ENCODE measurements around the gene KRTAP10-12. TPM values are rescaled to one million over a fixed set of nuclear protein-coding genes. Genes with fewer than 3 reads are reported as not detected.

Gene KRTAP10-12
- total RNA-seq, 1 donor, result not detected

DNA sequence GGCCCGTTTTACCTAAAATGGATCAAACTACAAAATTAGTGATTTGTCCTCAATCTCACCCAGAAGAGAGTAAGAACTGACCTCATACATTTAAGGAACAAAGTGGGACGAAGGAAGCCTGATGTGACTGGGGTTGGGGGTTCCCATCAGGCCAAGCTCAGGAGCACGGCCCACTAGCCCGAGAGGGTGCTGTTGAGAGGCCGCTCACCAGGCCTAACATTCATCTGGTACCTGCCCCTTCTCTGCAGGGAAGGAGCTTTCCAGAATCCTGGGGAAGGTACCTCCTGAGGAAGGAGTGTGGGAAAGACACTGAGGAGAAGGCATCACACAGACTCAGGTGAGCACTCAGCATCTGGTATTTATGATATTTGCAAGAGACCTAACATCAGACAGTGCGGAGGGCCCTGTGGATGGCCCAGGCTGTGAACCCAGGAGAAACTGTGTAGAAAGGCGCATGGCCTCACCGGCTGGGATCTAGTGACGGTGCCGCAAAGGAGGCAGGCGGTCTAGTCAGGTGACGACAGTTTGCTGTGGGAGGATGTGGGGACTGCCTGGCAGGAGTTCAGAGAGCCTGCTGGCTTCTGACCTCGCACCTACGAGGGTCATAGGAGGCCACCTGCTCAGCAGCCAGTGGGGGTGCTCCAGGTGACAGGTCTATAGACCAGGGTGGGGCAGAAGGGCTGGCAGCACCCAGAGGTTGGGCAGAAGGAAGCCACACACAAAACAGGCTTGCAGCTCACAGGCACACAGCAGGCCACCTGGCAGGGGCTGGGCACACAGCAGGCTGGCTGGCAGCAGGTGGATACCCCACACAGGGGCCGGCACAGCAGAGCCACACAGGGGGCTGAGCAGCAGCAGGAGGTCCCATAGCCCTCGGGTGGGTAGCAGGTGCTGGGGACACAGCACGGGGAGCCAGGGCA, 43.1 kb upstream of the KRTAP10-12 start:
- no peaks in the 10 kb centered on the region for H3K36me3 ChIP-seq (ENCODE audit: insufficient read depth, low read length)
- H3K27ac ChIP-seq (ENCODE audit: low read depth, low read length), result no peak overlapping the region
- TF ChIP-seq, protein P1, sequence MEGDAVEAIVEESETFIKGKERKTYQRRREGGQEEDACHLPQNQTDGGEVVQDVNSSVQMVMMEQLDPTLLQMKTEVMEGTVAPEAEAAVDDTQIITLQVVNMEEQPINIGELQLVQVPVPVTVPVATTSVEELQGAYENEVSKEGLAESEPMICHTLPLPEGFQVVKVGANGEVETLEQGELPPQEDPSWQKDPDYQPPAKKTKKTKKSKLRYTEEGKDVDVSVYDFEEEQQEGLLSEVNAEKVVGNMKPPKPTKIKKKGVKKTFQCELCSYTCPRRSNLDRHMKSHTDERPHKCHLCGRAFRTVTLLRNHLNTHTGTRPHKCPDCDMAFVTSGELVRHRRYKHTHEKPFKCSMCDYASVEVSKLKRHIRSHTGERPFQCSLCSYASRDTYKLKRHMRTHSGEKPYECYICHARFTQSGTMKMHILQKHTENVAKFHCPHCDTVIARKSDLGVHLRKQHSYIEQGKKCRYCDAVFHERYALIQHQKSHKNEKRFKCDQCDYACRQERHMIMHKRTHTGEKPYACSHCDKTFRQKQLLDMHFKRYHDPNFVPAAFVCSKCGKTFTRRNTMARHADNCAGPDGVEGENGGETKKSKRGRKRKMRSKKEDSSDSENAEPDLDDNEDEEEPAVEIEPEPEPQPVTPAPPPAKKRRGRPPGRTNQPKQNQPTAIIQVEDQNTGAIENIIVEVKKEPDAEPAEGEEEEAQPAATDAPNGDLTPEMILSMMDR (IDR thresholded peaks at IDR 0.05; ENCODE audit: extremely low read depth, low read depth, low read length), result no peak
- no peak overlapping the region for H3K4me3 ChIP-seq (ENCODE audit: insufficient read depth, low read length)
- H3K4me1 ChIP-seq (ENCODE audit: insufficient read depth, low read length), result no peaks in the 10 kb centered on the region
- no peaks in the 10 kb centered on the region for H3K9me3 ChIP-seq (ENCODE audit: low read depth, low read length)
- H3K27me3 ChIP-seq (ENCODE audit: insufficient read depth, low read length), result no peaks in the 10 kb centered on the region
- H3K79me2 ChIP-seq (ENCODE audit: insufficient read depth, low read length), result no peaks in the 10 kb centered on the region
- H3K4me2 ChIP-seq (ENCODE audit: insufficient read depth, low read length), result no peak overlapping the region
- H4K20me1 ChIP-seq (ENCODE audit: insufficient read depth, low read length), result no peaks in the 10 kb centered on the region
- DNase-seq (ENCODE audit: insufficient read length, low spot score, missing footprints), result peak; percentile 55
- H2AFZ ChIP-seq (ENCODE audit: low read length), result no peak overlapping the region

DNA sequence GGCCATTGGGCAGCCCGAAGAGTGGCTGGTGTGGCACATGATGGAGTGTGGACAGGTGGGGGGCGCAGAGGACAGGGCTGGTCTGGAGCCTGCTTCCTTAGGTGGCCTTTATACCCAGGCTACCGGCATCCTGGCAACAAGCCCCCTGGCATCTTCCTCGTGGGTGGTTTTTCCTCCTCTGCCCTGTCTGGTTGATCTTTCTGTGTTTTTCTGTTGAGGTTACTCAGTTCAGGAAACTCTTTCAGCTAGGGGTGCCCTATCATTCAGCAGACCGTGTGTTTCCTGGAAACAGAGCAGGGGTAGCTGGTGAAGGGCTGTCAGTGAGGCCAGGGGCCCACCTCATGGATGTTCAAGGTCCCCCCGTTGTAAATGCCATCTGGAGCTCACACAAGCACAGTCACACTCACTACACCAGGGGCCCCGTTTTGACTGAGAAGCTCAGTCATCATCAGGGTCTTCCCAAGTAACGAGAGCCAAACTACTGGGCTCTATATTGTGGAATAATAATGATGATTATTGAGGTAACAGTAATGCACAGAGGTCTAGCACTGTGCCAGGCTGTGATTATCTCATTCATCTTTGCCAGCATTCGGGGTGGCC, 42.3 kb upstream of the KRTAP10-12 start, which contains the start of gene KRTAP12-4:
Gene KRTAP12-4 (minus strand): TSS at position 84 of the 600 bp plus-strand sequence. CDS start 45 bp downstream, at position 39.
- H3K4me1 ChIP-seq (ENCODE audit: insufficient read depth, low read length), result no peaks in the 10 kb centered on the region
- H3K79me2 ChIP-seq (ENCODE audit: insufficient read depth, low read length), result no peaks in the 10 kb centered on the region
- no peaks in the 10 kb centered on the region for H3K36me3 ChIP-seq (ENCODE audit: insufficient read depth, low read length)
- no peaks in the 10 kb centered on the region for H4K20me1 ChIP-seq (ENCODE audit: insufficient read depth, low read length)
- no peaks in the 10 kb centered on the region for H3K9me3 ChIP-seq (ENCODE audit: low read depth, low read length)
- H3K27me3 ChIP-seq (ENCODE audit: insufficient read depth, low read length), result no peaks in the 10 kb centered on the region
- no peak within 1 kb of the TSS for H3K4me2 ChIP-seq (ENCODE audit: insufficient read depth, low read length)
- TF ChIP-seq, protein P1 (IDR thresholded peaks at IDR 0.05; ENCODE audit: extremely low read depth, low read depth, low read length), result no peak
- H3K27ac ChIP-seq (ENCODE audit: low read depth, low read length), result no peak within 1 kb of the TSS
- DNase-seq (ENCODE audit: insufficient read length, low spot score, missing footprints), result peak; percentile 3
- H3K4me3 ChIP-seq (ENCODE audit: insufficient read depth, low read length), result no peak within 1 kb of the TSS
- H2AFZ ChIP-seq (ENCODE audit: low read length), result no peak within 1 kb of the TSS

DNA sequence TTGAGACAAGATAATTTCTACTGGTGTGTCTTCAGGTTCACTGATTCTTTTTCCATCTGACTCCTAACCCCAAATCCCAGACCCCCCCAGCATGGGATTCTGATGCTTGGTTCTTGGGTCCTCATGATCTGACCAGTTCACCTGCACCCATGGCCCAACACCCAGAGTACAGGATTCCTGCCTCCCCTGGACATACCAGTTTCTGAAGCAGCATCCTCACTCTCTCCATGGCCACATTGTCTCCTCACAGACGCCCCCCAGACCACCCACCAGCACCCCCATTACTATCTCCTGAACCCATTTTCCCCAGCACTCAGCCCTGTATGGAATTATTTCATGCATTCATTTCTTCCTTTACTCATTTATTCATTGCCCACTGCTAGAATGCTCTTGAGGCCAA, 40.1 kb upstream of the KRTAP10-12 start:
- Histone ChIP-seq H3K4me3 (ENCODE audit: insufficient read depth, low read length) (no peak overlapping the region), H3K27ac (ENCODE audit: low read depth, low read length) (no peak overlapping the region), H2AFZ (ENCODE audit: low read length) (no peak overlapping the region), H3K36me3 (ENCODE audit: insufficient read depth, low read length) (no peaks in the 10 kb centered on the region), H3K4me2 (ENCODE audit: insufficient read depth, low read length) (no peak overlapping the region), H3K79me2 (ENCODE audit: insufficient read depth, low read length) (no peaks in the 10 kb centered on the region), H3K27me3 (ENCODE audit: insufficient read depth, low read length) (no peaks in the 10 kb centered on the region), H3K4me1 (ENCODE audit: insufficient read depth, low read length) (no peaks in the 10 kb centered on the region), H4K20me1 (ENCODE audit: insufficient read depth, low read length) (no peaks in the 10 kb centered on the region), H3K9me3 (ENCODE audit: low read depth, low read length) (no peaks in the 10 kb centered on the region)
- no peak for DNase-seq (ENCODE audit: insufficient read length, low spot score, missing footprints)
- TF ChIP-seq, protein P1 (IDR thresholded peaks at IDR 0.05; ENCODE audit: extremely low read depth, low read depth, low read length), result no peak
